ENCODE results near the gene MARVELD1.
A peak's percentile ranks its signal among the peaks of the same experiment; 100 is the strongest.

Gene MARVELD1

DNA sequence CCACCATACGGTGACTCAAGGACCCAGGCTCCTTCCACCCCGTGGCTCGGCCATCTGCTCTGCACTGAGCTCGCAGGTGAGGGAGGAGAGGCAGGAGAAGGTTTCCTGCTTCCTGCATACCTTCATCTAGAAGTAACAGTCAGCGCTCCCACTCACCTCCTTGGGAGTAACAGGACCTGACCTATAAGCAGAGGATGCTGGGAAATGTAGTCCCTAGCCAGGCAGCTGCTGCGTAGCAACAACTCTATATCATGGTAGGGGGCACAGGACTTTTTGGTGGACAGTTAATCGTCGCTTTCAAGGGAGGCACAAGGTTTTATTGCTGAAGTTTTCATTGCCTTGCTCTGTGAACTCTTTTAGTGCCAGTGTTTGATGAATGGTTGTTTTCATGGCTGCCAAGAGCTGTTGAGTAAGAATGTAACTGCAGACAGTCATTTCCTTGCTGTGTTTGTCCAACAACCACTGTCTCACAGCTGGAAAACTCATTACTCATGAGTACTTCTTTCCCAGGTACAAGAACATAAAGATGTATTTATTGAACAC lies 13.2 kb downstream of the MARVELD1 start:
- Mint-ChIP-seq H3K4me1 (ENCODE audit: low read depth) (no peaks in the 10 kb centered on the region), H3K36me3 (ENCODE audit: low read depth) (no peaks in the 10 kb centered on the region), H3K27me3 (peaks cover 11% of the 10 kb centered on the region), H3K4me3 (no peak overlapping the region), H3K27ac (no peak overlapping the region), H3K9me3 (no peaks in the 10 kb centered on the region)

DNA sequence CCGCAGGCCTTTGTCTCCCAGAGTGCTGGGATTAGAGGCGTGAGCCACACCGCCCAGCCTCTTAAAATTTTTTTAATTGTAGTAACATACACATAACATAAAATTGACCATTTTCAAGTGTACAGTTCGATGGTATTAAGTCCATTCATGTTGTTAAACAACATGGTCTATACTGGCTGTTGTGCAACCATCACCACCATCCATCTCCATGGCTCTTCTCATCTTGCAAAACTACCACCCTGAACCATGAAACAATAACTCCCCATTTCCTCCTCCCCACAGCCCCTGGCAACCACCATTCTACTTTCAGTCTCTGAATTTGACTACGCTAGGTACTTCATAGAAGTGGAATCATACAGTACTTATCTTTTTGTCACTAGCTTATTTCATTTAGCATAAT lies 15.5 kb downstream of the MARVELD1 start:
- Mint-ChIP-seq H3K4me1 (ENCODE audit: low read depth) (no peaks in the 10 kb centered on the region), H3K27ac (no peak overlapping the region), H3K4me3 (no peak overlapping the region), H3K27me3 (peaks cover 11% of the 10 kb centered on the region), H3K9me3 (no peaks in the 10 kb centered on the region), H3K36me3 (ENCODE audit: low read depth) (no peaks in the 10 kb centered on the region)

DNA sequence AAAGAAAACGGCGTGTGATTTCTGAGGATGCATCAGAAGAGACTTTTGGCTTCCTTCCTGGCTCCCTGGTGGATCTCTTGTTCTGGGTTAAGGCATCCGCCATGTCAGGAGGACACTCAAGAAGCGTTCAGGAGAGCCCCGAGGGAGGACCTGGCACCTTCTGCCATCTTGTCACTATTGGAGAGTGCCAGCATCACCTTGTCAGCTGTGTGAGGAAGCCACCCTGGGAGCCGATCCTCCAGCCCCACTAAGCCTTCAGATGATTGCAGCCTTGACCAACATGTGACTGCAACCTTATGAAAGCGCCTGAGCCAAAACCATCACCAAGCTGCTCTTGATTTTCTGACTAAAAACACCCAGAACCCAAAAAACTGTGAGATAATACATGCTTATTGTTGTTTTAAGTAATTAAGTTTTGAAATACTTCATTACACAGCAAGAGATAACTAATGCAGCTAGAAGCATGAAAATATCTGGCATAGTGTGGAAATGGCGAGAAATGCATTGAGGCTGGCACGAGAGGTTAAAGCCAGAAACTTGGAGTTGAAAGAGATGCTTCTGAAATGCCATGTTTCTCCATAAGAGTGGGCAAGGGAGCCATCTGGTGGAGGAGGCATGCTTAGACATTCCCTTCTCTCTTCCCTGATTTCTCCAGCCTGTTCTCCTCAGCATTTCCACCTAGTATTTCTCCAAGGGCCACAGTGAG lies 18.0 kb downstream of the MARVELD1 start:
- Mint-ChIP-seq H3K4me3 (no peak overlapping the region), H3K4me1 (ENCODE audit: low read depth) (peaks cover 10% of the 10 kb centered on the region), H3K36me3 (ENCODE audit: low read depth) (no peaks in the 10 kb centered on the region), H3K27me3 (no peaks in the 10 kb centered on the region), H3K27ac (no peak overlapping the region), H3K9me3 (peaks cover 9% of the 10 kb centered on the region)

GRCh38 chr10:97732052-97732359 lies 18.5 kb downstream of the MARVELD1 start:
- Mint-ChIP-seq H3K4me1 (ENCODE audit: low read depth) (peaks cover 15% of the 10 kb centered on the region), H3K27ac (no peak overlapping the region), H3K36me3 (ENCODE audit: low read depth) (no peaks in the 10 kb centered on the region), H3K9me3 (peaks cover 9% of the 10 kb centered on the region), H3K4me3 (no peak overlapping the region), H3K27me3 (no peaks in the 10 kb centered on the region)

GRCh38 chr10:97733256-97733655 lies 19.7 kb downstream of the MARVELD1 start:
- H3K9me3 Mint-ChIP-seq = peaks cover 9% of the 10 kb centered on the region
- no peaks in the 10 kb centered on the region for H3K27me3 Mint-ChIP-seq
- peaks cover 8% of the 10 kb centered on the region for H3K36me3 Mint-ChIP-seq (ENCODE audit: low read depth)
- peaks cover 24% of the 10 kb centered on the region for H3K4me1 Mint-ChIP-seq (ENCODE audit: low read depth)
- no peak overlapping the region for H3K27ac Mint-ChIP-seq
- no peak overlapping the region for H3K4me3 Mint-ChIP-seq

DNA sequence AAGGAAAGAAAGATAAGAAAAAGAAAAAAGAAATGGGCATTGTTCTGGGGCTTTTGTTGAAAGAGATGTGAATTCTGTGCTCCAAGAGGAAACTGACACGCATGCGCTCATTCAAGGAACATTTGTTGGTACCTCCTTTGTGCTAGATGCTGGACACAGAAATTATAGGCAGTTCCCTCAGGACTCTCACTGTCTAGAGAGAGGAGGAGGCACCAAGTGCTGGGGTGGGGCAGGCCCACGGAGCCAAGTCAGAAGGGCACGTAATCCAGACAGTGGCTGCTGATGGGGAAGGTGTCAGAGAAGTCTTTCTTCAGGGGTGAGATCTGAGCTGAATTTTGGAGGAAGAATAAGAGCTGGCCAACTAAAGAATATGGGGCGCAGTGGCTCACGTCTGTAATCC lies 20.5 kb downstream of the MARVELD1 start:
- peaks cover 30% of the 10 kb centered on the region for H3K4me1 Mint-ChIP-seq (ENCODE audit: low read depth)
- no peaks in the 10 kb centered on the region for H3K27me3 Mint-ChIP-seq
- peaks cover 9% of the 10 kb centered on the region for H3K9me3 Mint-ChIP-seq
- no peak overlapping the region for H3K4me3 Mint-ChIP-seq
- H3K27ac Mint-ChIP-seq = no peak overlapping the region
- peaks cover 10% of the 10 kb centered on the region for H3K36me3 Mint-ChIP-seq (ENCODE audit: low read depth)

DNA sequence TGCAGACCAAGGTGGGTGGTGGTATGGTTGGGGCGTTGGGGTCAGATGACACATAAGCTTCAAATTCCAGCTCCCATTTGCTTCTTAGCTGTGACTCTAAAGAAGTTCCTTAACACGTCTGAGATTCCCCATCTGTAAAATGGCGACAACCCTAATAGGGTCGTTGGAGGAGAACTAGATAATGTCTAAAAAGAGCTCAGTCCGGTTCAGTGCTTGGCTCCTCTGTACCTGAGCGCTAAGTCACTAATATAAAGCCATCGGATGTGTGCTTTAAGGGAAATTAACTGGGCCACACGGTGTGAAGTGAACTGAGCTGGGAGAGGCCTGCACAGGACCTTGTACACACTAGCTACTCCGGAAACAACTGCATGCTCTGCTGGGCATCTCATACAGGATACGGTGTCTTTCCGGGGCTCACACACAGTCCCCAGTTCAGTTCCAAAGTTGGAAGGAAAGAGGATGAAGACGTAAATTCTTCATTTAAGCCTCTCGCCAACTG lies 22.9 kb downstream of the MARVELD1 start:
- peak overlapping the region; percentile 97 for H3K4me3 Mint-ChIP-seq
- peaks cover 53% of the 10 kb centered on the region for H3K4me1 Mint-ChIP-seq (ENCODE audit: low read depth)
- peaks cover 34% of the 10 kb centered on the region for H3K36me3 Mint-ChIP-seq (ENCODE audit: low read depth)
- peak overlapping the region; percentile 98 for H3K27ac Mint-ChIP-seq
- peaks cover 9% of the 10 kb centered on the region for H3K9me3 Mint-ChIP-seq
- H3K27me3 Mint-ChIP-seq = no peaks in the 10 kb centered on the region

- Mint-ChIP-seq H3K9me3 (peaks cover 9% of the 10 kb centered on the region), H3K4me1 (ENCODE audit: low read depth) (peaks cover 54% of the 10 kb centered on the region), H3K27me3 (no peaks in the 10 kb centered on the region), H3K27ac (peak within 1 kb of the TSS; percentile 98), H3K4me3 (peak within 1 kb of the TSS; percentile 97), H3K36me3 (ENCODE audit: low read depth) (peaks cover 41% of the 10 kb centered on the region)
These were observed 23.6 kb downstream of the MARVELD1 start, which contains the start of gene ZFYVE27 for GRCh38 chr10:97736902-97737769. Gene ZFYVE27 (plus strand): TSS chr10:97737128. CDS start chr10:97738478, 1,350 bp downstream.

GRCh38 chr10:97737770-97738265 lies 24.3 kb downstream of the MARVELD1 start:
- peak overlapping the region; percentile 84 for H3K27ac Mint-ChIP-seq
- H3K27me3 Mint-ChIP-seq = no peaks in the 10 kb centered on the region
- peaks cover 9% of the 10 kb centered on the region for H3K9me3 Mint-ChIP-seq
- H3K4me1 Mint-ChIP-seq (ENCODE audit: low read depth) = peaks cover 55% of the 10 kb centered on the region
- H3K4me3 Mint-ChIP-seq = peak overlapping the region; percentile 97
- H3K36me3 Mint-ChIP-seq (ENCODE audit: low read depth) = peaks cover 44% of the 10 kb centered on the region

DNA sequence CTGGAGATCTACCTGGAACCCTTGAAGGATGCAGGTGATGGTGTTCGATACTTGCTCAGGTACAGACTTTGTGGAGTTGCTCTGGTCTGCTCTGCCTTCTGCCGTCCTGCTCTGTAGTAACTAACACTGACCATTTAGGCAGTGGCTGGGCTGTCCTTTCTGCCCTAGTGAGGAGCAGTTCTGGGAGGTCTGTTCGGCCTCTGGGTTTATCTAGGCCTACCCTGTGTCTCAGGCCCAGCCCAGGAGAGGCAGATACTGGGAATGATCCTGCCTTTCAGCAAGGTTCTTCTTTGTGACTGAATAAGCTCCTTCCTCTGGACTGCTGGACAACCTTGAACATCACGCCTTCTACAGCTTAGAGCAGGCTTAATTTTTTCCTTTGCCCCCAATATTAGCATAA lies 25.1 kb downstream of the MARVELD1 start:
- H3K9me3 Mint-ChIP-seq = peaks cover 9% of the 10 kb centered on the region
- H3K27ac Mint-ChIP-seq = no peak overlapping the region
- no peaks in the 10 kb centered on the region for H3K27me3 Mint-ChIP-seq
- H3K36me3 Mint-ChIP-seq (ENCODE audit: low read depth) = peaks cover 51% of the 10 kb centered on the region
- H3K4me3 Mint-ChIP-seq = peak overlapping the region; percentile 97
- peaks cover 58% of the 10 kb centered on the region for H3K4me1 Mint-ChIP-seq (ENCODE audit: low read depth)

DNA sequence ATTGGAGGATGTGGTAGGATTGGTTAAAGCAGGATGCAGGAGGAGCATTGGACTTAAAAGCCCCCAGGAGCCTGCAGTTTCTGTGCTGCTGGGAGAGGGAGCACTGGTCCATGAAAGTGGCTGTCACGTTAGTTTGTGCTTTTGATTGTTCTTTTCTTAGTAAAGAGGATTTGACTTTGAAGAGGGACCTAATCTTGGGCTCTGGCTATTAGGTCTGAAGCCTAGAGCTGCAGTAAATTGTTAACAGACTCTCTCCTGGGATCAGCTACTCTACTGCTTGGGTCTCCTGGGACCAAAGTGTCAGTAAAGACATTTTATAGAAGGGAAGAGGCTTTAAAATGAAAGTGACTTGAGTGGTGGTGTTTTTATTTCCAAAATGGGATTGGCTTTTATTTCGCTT lies 27.1 kb downstream of the MARVELD1 start:
- peaks cover 58% of the 10 kb centered on the region for H3K4me1 Mint-ChIP-seq (ENCODE audit: low read depth)

GRCh38 chr10:97743169-97743943 lies 29.8 kb downstream of the MARVELD1 start:
- Mint-ChIP-seq H3K4me1 (ENCODE audit: low read depth) (peaks cover 33% of the 10 kb centered on the region), H3K9me3 (no peaks in the 10 kb centered on the region), H3K4me3 (no peak overlapping the region), H3K36me3 (ENCODE audit: low read depth) (peaks cover 81% of the 10 kb centered on the region), H3K27me3 (no peaks in the 10 kb centered on the region), H3K27ac (peak overlapping the region; percentile 2)

More for the DNA sequence above, 27.1 kb downstream of the MARVELD1 start:
- Mint-ChIP-seq H3K36me3 (ENCODE audit: low read depth) (peaks cover 67% of the 10 kb centered on the region), H3K9me3 (peaks cover 6% of the 10 kb centered on the region), H3K27ac (peak overlapping the region; percentile 14), H3K4me3 (peak overlapping the region; percentile 36), H3K27me3 (no peaks in the 10 kb centered on the region)

DNA sequence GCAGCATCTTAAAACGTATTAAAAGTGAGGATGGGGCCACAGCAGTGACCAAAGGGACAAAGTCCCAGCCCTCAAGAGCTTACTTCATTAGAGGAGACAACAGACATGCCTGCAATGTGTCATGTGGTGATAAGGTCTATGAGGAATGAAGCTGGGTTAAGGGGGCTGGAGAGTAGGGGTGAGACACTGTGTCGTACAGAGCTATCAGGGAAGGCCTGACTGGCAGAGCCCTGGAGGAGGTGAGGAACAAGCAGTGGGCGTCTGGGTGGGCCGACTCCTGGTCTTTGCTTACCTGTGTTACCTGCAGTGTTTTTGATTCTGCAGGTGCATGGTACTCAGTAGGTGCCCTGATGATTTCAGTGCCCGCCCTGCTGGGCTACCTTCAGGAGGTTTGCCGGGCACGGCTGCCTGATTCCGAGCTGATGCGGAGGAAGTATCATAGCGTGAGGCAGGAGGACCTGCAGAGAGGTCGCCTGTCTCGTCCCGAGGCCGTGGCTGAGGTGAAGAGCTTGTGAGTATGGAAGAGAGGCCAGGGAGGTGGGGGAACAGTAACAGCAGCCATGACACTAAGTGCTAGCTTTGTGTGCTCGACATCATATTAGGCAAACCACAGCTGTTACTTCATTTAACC lies 31.0 kb downstream of the MARVELD1 start:
- Mint-ChIP-seq H3K27me3 (no peaks in the 10 kb centered on the region), H3K4me1 (ENCODE audit: low read depth) (peaks cover 24% of the 10 kb centered on the region), H3K27ac (no peak overlapping the region), H3K4me3 (no peak overlapping the region), H3K36me3 (ENCODE audit: low read depth) (peaks cover 84% of the 10 kb centered on the region), H3K9me3 (no peaks in the 10 kb centered on the region)

- H3K4me3 Mint-ChIP-seq = no peak overlapping the region
- peaks cover 5% of the 10 kb centered on the region for H3K4me1 Mint-ChIP-seq (ENCODE audit: low read depth)
- H3K27ac Mint-ChIP-seq = no peak overlapping the region
- peaks cover 78% of the 10 kb centered on the region for H3K36me3 Mint-ChIP-seq (ENCODE audit: low read depth)
- no peaks in the 10 kb centered on the region for H3K27me3 Mint-ChIP-seq
- no peaks in the 10 kb centered on the region for H3K9me3 Mint-ChIP-seq
These were observed 34.0 kb downstream of the MARVELD1 start for GRCh38 chr10:97747573-97747972.
